Measurements from ENCODE around the gene FMO5. TPM values are rescaled to one million over a fixed set of nuclear protein-coding genes. Genes with fewer than 3 reads are reported as not detected.
"Not testable (repeated sequence)": the region's sequence is repeated elsewhere in the genome, so short reads cannot be mapped to it uniquely, and the experiment has no call there.

Gene FMO5
- total RNA-seq, 1 donor from 2014 or later, result 0.25 TPM

- Mint-ChIP-seq H3K4me3 (ENCODE audit: unreplicated experiment) (no peak overlapping the region), H3K27ac (ENCODE audit: unreplicated experiment) (no peak overlapping the region), H3K4me1 (ENCODE audit: low read depth, unreplicated experiment) (no peaks in the 10 kb centered on the region), H3K36me3 (ENCODE audit: unreplicated experiment) (no peaks in the 10 kb centered on the region), H3K27me3 (ENCODE audit: unreplicated experiment) (peaks cover under 1% of the 10 kb centered on the region), H3K9me3 (ENCODE audit: unreplicated experiment) (no peaks in the 10 kb centered on the region)
- TF ChIP-seq CTCF (IDR thresholded peaks at IDR 0.05; ENCODE audit: partially characterized antibody, unreplicated experiment), result no peak
- DNase-seq, result no peak
Measured at GRCh38 chr1:147204080-147204479, 21.1 kb downstream of the FMO5 start.

GRCh38 chr1:147202576-147202975 is 22.6 kb downstream of the FMO5 start:
- H3K9me3 Mint-ChIP-seq (ENCODE audit: unreplicated experiment), result no peaks in the 10 kb centered on the region
- no peaks in the 10 kb centered on the region for H3K4me1 Mint-ChIP-seq (ENCODE audit: low read depth, unreplicated experiment)
- no peaks in the 10 kb centered on the region for H3K36me3 Mint-ChIP-seq (ENCODE audit: unreplicated experiment)
- no peak for TF ChIP-seq CTCF (IDR thresholded peaks at IDR 0.05; ENCODE audit: partially characterized antibody, unreplicated experiment)
- no peak overlapping the region for H3K4me3 Mint-ChIP-seq (ENCODE audit: unreplicated experiment)
- DNase-seq, result no peak
- peaks cover 3% of the 10 kb centered on the region for H3K27me3 Mint-ChIP-seq (ENCODE audit: unreplicated experiment)
- H3K27ac Mint-ChIP-seq (ENCODE audit: unreplicated experiment), result no peak overlapping the region

- DNase-seq, result no peak
- H3K9me3 Mint-ChIP-seq (ENCODE audit: unreplicated experiment), result no peaks in the 10 kb centered on the region
- no peak overlapping the region for H3K4me3 Mint-ChIP-seq (ENCODE audit: unreplicated experiment)
- TF ChIP-seq CTCF (IDR thresholded peaks at IDR 0.05; ENCODE audit: partially characterized antibody, unreplicated experiment), result no peak
- H3K27ac Mint-ChIP-seq (ENCODE audit: unreplicated experiment), result no peak overlapping the region
- H3K27me3 Mint-ChIP-seq (ENCODE audit: unreplicated experiment), result peaks cover 3% of the 10 kb centered on the region
- H3K4me1 Mint-ChIP-seq (ENCODE audit: low read depth, unreplicated experiment), result no peaks in the 10 kb centered on the region
- H3K36me3 Mint-ChIP-seq (ENCODE audit: unreplicated experiment), result no peaks in the 10 kb centered on the region
Measured at GRCh38 chr1:147201786-147202185, 23.4 kb downstream of the FMO5 start.

GRCh38 chr1:147201276-147201675 is 23.9 kb downstream of the FMO5 start:
- Mint-ChIP-seq H3K4me3 (ENCODE audit: unreplicated experiment) (no peak overlapping the region), H3K27ac (ENCODE audit: unreplicated experiment) (no peak overlapping the region)
- no peak for TF ChIP-seq CTCF (IDR thresholded peaks at IDR 0.05; ENCODE audit: partially characterized antibody, unreplicated experiment)

GRCh38 chr1:147197324-147197723 is 27.8 kb downstream of the FMO5 start:
- not testable (repeated sequence) for H3K27me3 Mint-ChIP-seq (ENCODE audit: unreplicated experiment); DNase-seq; H3K9me3 Mint-ChIP-seq (ENCODE audit: unreplicated experiment); H3K4me1 Mint-ChIP-seq (ENCODE audit: low read depth, unreplicated experiment); H3K36me3 Mint-ChIP-seq (ENCODE audit: unreplicated experiment); H3K27ac Mint-ChIP-seq (ENCODE audit: unreplicated experiment); H3K4me3 Mint-ChIP-seq (ENCODE audit: unreplicated experiment)

More at GRCh38 chr1:147201276-147201675, 23.9 kb downstream of the FMO5 start:
- no peaks in the 10 kb centered on the region for H3K9me3 Mint-ChIP-seq (ENCODE audit: unreplicated experiment)
- H3K27me3 Mint-ChIP-seq (ENCODE audit: unreplicated experiment), result peaks cover 3% of the 10 kb centered on the region
- no peaks in the 10 kb centered on the region for H3K36me3 Mint-ChIP-seq (ENCODE audit: unreplicated experiment)
- DNase-seq, result no peak
- H3K4me1 Mint-ChIP-seq (ENCODE audit: low read depth, unreplicated experiment), result no peaks in the 10 kb centered on the region

GRCh38 chr1:147189514-147189913 is 35.6 kb downstream of the FMO5 start:
- no peak overlapping the region for H3K27ac Mint-ChIP-seq (ENCODE audit: unreplicated experiment)
- no peaks in the 10 kb centered on the region for H3K27me3 Mint-ChIP-seq (ENCODE audit: unreplicated experiment)
- no peak for TF ChIP-seq CTCF (IDR thresholded peaks at IDR 0.05; ENCODE audit: partially characterized antibody, unreplicated experiment)
- H3K36me3 Mint-ChIP-seq (ENCODE audit: unreplicated experiment), result no peaks in the 10 kb centered on the region
- no peaks in the 10 kb centered on the region for H3K4me1 Mint-ChIP-seq (ENCODE audit: low read depth, unreplicated experiment)
- no peak overlapping the region for H3K4me3 Mint-ChIP-seq (ENCODE audit: unreplicated experiment)
- DNase-seq, result no peak
- H3K9me3 Mint-ChIP-seq (ENCODE audit: unreplicated experiment), result no peaks in the 10 kb centered on the region
